Suprapubic skin (tissue), 4 donors: Measurements from ENCODE around the gene CLSTN2. TPM values are rescaled to one million over a fixed set of nuclear protein-coding genes. Genes with fewer than 3 reads are reported as not detected.

Experiments
- DNase-seq, 2 donors: peaks; one replicate each; pipeline ENCODE4 v3.0.0-alpha.2; 2019; ENCODE audit warnings: low spot score in 2 of 2
- H3K27ac ChIP-seq: fragments of 200-600 bp; sonication (generic); one replicate; pipeline ENCODE4 v1.5.1; 2019
- H3K27me3 ChIP-seq: fragments of 200-600 bp; sonication (generic); one replicate; pipeline ENCODE4 v1.5.1; 2019
- H3K36me3 ChIP-seq: fragments of 200-600 bp; sonication (generic); one replicate; pipeline ENCODE4 v1.5.1; 2019
- H3K4me1 ChIP-seq: fragments of 200-600 bp; sonication (generic); one replicate; pipeline ENCODE4 v1.5.1; 2019
- H3K4me3 ChIP-seq: fragments of 200-600 bp; sonication (generic); one replicate; pipeline ENCODE4 v1.5.1; 2019; ENCODE audit warnings: mild to moderate bottlenecking
- H3K9me3 ChIP-seq: fragments of 200-600 bp; sonication (generic); one replicate; pipeline ENCODE4 v1.5.1; 2019
- CTCF ChIP-seq, 2 donors: fragments of 200-600 bp in 1 of 2; fragments of 450-650 bp in 1 of 2; sonication (generic) in 1 of 2; IDR thresholded peaks; one replicate each; pipeline ENCODE4 v1.5.1; 2016 to 2019; ENCODE audit warnings: antibody characterized with exemption in 2 of 2, mild to moderate bottlenecking in 1 of 2, moderate library complexity in 1 of 2
- EP300 ChIP-seq: sonication (generic); formaldehyde crosslinking; IDR thresholded peaks from one replicate; pipeline ENCODE4 v1.6.1; 2017; ENCODE audit warnings: antibody characterized with exemption
- POLR2A ChIP-seq, 2 donors: fragments of 450-650 bp; IDR thresholded peaks; one replicate each; pipeline ENCODE4 v1.6.1; 2017; ENCODE audit warnings: antibody characterized with exemption in 2 of 2, mild to moderate bottlenecking in 2 of 2, moderate library complexity in 2 of 2
- POLR2AphosphoS5 ChIP-seq, 3 donors: sonication (generic); formaldehyde crosslinking; IDR thresholded peaks; one replicate each; pipeline ENCODE4 v1.6.1; 2017; ENCODE audit warnings: antibody characterized with exemption in 3 of 3
- WGBS: methylation state at CpG from one replicate; pipeline ENCODE4 v1.1.5; 2018; 5-methylcytosine and 5-hydroxymethylcytosine counted together
- total RNA-seq, 4 donors: library from RNA; depleted of rRNA; stranded (reverse); fragments of >200 nt; gene quantifications; one replicate each; pipeline ENCODE4 v1.1.0, GENCODE V29; 2016

CLSTN2 gene
- total RNA-seq, 4 donors from 2014 or later, result 4.3 to 14.1 (median 7.4) TPM

DNA sequence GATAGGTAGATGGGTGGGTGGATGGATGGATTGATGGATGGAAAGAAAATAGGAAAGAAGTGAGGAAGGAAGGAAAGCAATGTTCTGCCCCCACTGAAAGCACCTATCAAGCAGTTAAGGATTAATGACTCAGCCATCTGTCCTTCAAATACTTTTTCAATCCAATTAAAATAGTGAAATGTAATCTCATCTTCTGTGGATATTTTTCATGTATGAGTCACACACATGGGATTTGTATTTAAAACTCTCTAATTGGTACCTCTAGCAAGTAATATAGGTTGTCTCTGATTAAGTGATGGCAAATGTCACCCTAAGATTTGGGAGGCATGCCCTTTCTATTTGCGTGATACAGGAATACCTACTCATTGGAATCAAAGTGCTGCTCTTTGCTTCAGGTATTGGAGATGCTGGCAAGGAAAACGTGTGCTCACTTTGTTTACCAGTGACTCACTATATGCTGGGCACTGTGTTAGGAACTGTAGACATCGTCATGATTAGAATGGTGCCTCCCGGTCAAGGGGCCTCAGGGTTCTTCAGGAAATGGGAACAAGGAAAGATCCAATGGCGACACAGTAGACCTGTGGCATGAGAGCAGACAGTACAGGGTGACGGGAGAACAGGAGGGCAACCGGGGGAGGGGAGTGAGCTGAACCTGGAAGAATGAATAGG, 230.1 kb downstream of the CLSTN2 start:
- peaks cover 3% of the 10 kb centered on the region for H3K27me3 ChIP-seq
- TF ChIP-seq EP300 (no peak), POLR2A (IDR thresholded peaks at IDR 0.05) (no peak), POLR2AphosphoS5 (IDR thresholded peaks at IDR 0.05) (no peak), CTCF (IDR thresholded peaks at IDR 0.05) (no peak)
- no peak overlapping the region for H3K27ac ChIP-seq
- no peaks in the 10 kb centered on the region for H3K4me1 ChIP-seq
- H3K4me3 ChIP-seq, result no peak overlapping the region
- DNase-seq, result no peak
- no peaks in the 10 kb centered on the region for H3K36me3 ChIP-seq
- H3K9me3 ChIP-seq, result no peaks in the 10 kb centered on the region
- WGBS, result 83% methylated on average over 7 of the region's 7 CpGs

DNA sequence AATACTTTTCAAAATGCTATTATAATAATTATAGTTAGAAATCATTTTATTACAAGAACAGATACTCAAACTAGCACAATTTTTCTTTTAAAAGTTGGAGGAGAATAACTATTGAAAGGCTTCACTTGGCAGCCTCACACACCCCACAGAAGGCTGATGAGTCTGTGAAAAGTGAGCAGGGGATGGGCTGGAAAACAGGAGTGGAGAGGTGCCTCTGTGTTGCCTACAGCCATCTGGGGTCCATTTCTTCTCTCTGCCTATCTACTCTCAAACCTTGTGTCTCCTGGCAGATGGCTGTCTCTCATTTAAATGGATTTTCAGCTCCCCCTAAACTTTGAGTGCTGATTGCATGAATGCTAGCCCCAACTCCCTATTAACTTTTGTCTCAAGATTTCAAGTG, 230.8 kb downstream of the CLSTN2 start:
- Histone ChIP-seq H3K4me3 (no peak overlapping the region), H3K27me3 (peaks cover 3% of the 10 kb centered on the region), H3K4me1 (no peaks in the 10 kb centered on the region), H3K36me3 (no peaks in the 10 kb centered on the region), H3K9me3 (no peaks in the 10 kb centered on the region), H3K27ac (no peak overlapping the region)
- TF ChIP-seq POLR2AphosphoS5 (IDR thresholded peaks at IDR 0.05) (no peak), CTCF (IDR thresholded peaks at IDR 0.05) (no peak), EP300 (no peak), POLR2A (IDR thresholded peaks at IDR 0.05) (no peak)
- no peak for DNase-seq

DNA sequence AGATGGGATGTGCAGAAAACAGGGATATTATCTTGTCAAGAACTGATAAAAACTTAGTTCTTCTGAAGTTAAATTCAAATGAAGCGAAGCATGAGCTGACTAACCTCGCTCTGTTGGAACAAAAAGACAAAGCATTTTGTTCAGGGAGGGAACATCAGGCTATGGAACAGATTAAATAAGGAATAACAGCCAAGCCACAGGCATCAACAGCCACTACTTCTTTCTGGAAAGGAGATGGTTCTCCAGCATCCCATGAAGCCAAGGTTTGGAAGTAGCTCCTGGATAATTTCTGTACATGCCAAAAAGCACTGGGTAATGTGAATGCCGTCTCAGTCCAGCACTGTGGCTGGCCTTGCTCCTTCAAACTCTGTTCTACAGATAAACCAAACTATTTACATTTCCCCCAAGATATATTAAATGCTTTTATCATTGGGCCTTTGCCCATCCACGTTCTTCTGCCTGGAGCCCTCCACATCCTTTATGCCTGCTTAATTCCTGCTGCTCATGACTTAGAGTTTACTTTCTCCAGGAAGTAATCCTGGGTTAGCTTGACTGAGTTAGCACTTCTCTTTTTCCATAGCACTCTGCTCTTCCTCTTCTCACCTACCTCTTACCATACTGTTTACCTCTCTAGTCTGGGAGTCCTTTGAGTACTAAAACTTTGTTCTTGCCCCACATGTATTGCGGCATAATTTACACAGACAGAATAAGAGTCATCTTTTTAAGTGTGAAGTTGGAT, 232.0 kb downstream of the CLSTN2 start:
- Histone ChIP-seq H3K4me1 (no peaks in the 10 kb centered on the region), H3K27me3 (peaks cover 3% of the 10 kb centered on the region), H3K36me3 (no peaks in the 10 kb centered on the region), H3K4me3 (no peak overlapping the region), H3K9me3 (no peaks in the 10 kb centered on the region), H3K27ac (no peak overlapping the region)
- DNase-seq, result no peak
- WGBS, result 74% methylated on average over 4 of the region's 5 CpGs
- TF ChIP-seq EP300 (no peak), CTCF (IDR thresholded peaks at IDR 0.05) (no peak), POLR2AphosphoS5 (IDR thresholded peaks at IDR 0.05) (no peak)

DNA sequence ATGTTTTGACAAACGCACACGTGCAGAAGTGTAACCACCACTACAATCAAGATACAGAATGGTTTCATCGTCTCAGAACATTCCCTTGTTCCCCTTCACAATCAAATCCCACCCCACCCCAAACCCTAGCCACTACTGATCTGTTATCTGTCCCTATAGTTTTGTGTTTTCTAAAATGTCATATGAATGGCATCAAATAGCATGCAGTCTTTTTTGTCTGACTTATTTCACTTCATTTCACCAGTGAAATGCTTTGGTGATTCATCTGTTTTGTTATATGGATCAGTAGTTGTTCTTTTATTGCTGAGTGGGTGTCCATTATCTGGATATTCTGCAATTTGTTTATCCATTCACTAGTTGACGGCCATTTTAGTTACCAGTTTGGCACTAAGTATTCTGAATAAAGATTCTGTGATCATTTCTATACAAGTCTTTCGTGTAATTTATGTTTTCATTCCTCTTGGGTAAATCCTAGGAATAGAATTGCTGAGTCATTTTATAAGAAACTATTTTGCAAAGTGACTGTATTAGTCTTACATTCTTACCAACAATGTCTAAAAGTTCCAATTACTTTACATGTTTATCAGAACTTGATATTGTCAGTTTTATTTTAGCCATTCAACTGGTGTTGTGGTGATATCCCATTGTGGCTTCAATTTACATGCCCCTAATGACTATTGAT, 232.8 kb downstream of the CLSTN2 start:
- H3K4me1 ChIP-seq, result no peaks in the 10 kb centered on the region
- H3K36me3 ChIP-seq, result no peaks in the 10 kb centered on the region
- no peak for DNase-seq
- TF ChIP-seq EP300, result no peak
- no peak for TF ChIP-seq POLR2AphosphoS5 (IDR thresholded peaks at IDR 0.05)
- TF ChIP-seq POLR2A (IDR thresholded peaks at IDR 0.05), result no peak
- H3K9me3 ChIP-seq, result no peaks in the 10 kb centered on the region
- WGBS, result 81% methylated on average over 5 of the region's 5 CpGs
- H3K27me3 ChIP-seq, result no peaks in the 10 kb centered on the region
- H3K4me3 ChIP-seq, result no peak overlapping the region
- H3K27ac ChIP-seq, result no peak overlapping the region

DNA sequence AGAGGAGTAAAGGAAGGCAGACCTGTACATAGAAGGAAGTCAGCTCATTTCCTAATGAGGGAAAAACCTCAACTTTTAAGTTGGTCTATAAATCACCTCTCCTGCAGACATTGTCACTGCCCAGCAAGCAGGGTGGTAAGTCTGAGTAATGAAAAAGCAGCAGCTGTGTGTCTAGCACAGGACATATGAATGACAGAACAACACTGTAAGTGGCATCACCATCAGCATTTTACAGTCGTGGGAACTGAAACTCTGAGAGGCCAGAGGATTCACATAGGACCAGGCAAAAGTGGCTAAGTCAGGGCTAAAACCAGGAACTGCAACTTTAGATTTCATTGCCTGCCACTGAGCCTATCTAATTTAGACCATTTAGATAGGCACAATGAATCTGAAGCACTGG, 235.6 kb downstream of the CLSTN2 start:
- DNase-seq, result no peak
- H3K36me3 ChIP-seq, result no peaks in the 10 kb centered on the region
- H3K9me3 ChIP-seq, result no peaks in the 10 kb centered on the region
- H3K4me3 ChIP-seq, result no peak overlapping the region
- H3K4me1 ChIP-seq, result no peaks in the 10 kb centered on the region
- 62% methylated on average over 1 of the region's 1 CpG for WGBS
- TF ChIP-seq EP300 (no peak), CTCF (IDR thresholded peaks at IDR 0.05) (no peak), POLR2AphosphoS5 (IDR thresholded peaks at IDR 0.05) (no peak), POLR2A (IDR thresholded peaks at IDR 0.05) (no peak)
- H3K27me3 ChIP-seq, result peaks cover 4% of the 10 kb centered on the region
- H3K27ac ChIP-seq, result no peak overlapping the region
